Hepatocyte (in vitro differentiated cells): Measurements from ENCODE around the gene MAD1L1.

Source experiments
- EZH2phosphoT487 ChIP-seq: fragments of 200-600 bp; sonication (generic); IDR thresholded peaks from one replicate; pipeline ENCODE4 v1.6.1; 2018; ENCODE audit warnings: antibody characterized with exemption, mild to moderate bottlenecking, low read depth, moderate library complexity; ENCODE audit not compliant: unreplicated experiment, severe bottlenecking
- TF ChIP-seq, protein P1 (sequence below): fragments of 200-600 bp; sonication (generic); IDR thresholded peaks from 2 replicates; pipeline ENCODE4 v1.5.1; 2016; ENCODE audit warnings: antibody characterized with exemption, mild to moderate bottlenecking; ENCODE audit not compliant: poor library complexity

DNA sequence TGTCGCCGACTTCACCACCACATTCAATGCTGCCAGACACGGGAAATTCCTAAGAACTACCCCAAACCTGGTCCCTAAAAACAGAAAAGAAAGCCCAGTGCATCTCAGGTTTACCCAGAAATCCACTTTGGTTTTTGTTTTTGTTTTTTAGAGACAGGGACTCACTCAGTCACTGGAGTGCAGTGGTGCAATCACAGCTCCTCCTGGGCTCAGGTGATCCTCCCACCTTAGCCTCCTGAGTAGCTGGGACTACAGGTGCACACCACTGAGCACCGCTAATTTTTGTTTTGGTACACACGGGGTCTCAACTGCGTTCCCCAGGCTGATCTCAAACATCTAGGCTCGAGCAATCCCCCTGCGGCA is 22.8 kb downstream of the MAD1L1 start:
- TF ChIP-seq, protein P1, sequence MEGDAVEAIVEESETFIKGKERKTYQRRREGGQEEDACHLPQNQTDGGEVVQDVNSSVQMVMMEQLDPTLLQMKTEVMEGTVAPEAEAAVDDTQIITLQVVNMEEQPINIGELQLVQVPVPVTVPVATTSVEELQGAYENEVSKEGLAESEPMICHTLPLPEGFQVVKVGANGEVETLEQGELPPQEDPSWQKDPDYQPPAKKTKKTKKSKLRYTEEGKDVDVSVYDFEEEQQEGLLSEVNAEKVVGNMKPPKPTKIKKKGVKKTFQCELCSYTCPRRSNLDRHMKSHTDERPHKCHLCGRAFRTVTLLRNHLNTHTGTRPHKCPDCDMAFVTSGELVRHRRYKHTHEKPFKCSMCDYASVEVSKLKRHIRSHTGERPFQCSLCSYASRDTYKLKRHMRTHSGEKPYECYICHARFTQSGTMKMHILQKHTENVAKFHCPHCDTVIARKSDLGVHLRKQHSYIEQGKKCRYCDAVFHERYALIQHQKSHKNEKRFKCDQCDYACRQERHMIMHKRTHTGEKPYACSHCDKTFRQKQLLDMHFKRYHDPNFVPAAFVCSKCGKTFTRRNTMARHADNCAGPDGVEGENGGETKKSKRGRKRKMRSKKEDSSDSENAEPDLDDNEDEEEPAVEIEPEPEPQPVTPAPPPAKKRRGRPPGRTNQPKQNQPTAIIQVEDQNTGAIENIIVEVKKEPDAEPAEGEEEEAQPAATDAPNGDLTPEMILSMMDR = no peak
- TF ChIP-seq EZH2phosphoT487 = no peak
